H1 (cell line): ENCODE results near the gene LAG3. TPM values are rescaled to one million over a fixed set of nuclear protein-coding genes. Genes with fewer than 3 reads are reported as not detected.

Experiments
- CHD7 ChIP-seq: fragments of 300-600 bp; sonication (generic); IDR thresholded peaks from 2 replicates; pipeline ENCODE4 v1.7.1; 2012; ENCODE audit warnings: low read length, moderate library complexity, mild to moderate bottlenecking, inconsistent platforms; ENCODE audit not compliant: insufficient replicate concordance
- CREB1 ChIP-seq: IDR thresholded peaks from 2 replicates; pipeline ENCODE4 v1.6.1; 2012; ENCODE audit warnings: inconsistent platforms
- polyA plus RNA-seq, 7 experiments: library from polyadenylated mRNA; depleted of rRNA in 3 of 7; stranded (reverse) in 5 of 7; unstranded in 2 of 7; fragments of >200 nt in 5 of 7; fragments of 200-250 nt in 2 of 7; gene quantifications; 1 replicate in 5 of 7; 2 replicates in 1 of 7; 4 replicates in 1 of 7; pipeline versions ENCODE4 v1.2.1 to v1.2.3, GENCODE V29; 2011 to 2013; ENCODE audit warnings: missing spikeins in 2 of 7, mixed read lengths in 2 of 7
- total RNA-seq: library from RNA; stranded (reverse); fragmentation: NEBNext Ultra II Directional; extraction: Animal tissue kit (Norgen Biotek cat#: 25700); gene quantifications from 2 replicates; pipeline ENCODE4 v1.2.1, GENCODE V29; 2021

The LAG3 gene
- total and polyA plus RNA-seq, 2 of the 8 experiments (the other 6 are each of a cell fraction or from before 2014, with no cell fraction given), result 1.1 to 3.1 TPM

DNA sequence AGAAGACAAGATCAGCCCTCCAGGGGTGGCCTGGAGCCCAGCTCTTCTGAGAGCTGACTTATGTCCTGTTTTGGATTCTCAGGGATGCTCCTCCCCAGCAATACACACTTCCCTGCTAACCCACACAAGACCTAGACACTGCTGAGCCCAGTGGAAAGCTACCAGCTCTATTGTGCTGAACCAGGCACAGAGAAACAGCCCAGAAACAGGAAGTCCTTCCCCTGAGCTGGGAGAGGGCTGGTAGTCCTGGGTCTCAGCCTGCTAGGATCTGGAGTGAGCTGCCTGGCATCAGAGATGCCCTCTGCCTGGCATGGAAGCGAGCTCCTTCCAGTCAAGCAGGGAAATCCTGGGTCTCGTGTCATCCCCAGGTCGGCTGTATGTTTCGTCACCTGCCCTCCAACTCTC is 1.2 kb upstream of the LAG3 start (continued):
- TF ChIP-seq CHD7, result no peak
- no peak for TF ChIP-seq CREB1
